CD14-positive monocyte (primary cell): Measurements from ENCODE around the gene POP4. TPM values are rescaled to one million over a fixed set of nuclear protein-coding genes. Genes with fewer than 3 reads are reported as not detected.

Experiments used
- DNase-seq, 3 donors: peaks; one replicate each; pipeline ENCODE4 v3.0.0-alpha.2; 2011 to 2022
- H2AFZ ChIP-seq: 2 replicates; pipeline ENCODE4 v1.6.0; 2012; ENCODE audit warnings: mild to moderate bottlenecking, low read depth, low read length, inconsistent platforms; ENCODE audit not compliant: insufficient read depth, poor library complexity, severe bottlenecking
- H3K27ac ChIP-seq, 2 donors: 1 replicate in 1 of 2; 2 replicates in 1 of 2; pipeline ENCODE4 v1.5.1; 2012 to 2013; ENCODE audit warnings: low read length in 2 of 2, control low read depth in 1 of 2, inconsistent platforms in 1 of 2, low read depth in 1 of 2, mild to moderate bottlenecking in 1 of 2
- H3K27me3 ChIP-seq, 2 donors: one replicate each; pipeline versions ENCODE4 v1.6.0 to v1.6.1; 2011 to 2013; ENCODE audit warnings: low read length in 2 of 2; ENCODE audit not compliant: control insufficient read depth in 2 of 2, insufficient read depth in 2 of 2
- H3K36me3 ChIP-seq, 2 donors: replicated peaks in 1 of 2; 1 replicate in 1 of 2; 2 replicates in 1 of 2; pipeline versions ENCODE4 v1.5.1 to v1.6.1; 2012 to 2013; ENCODE audit warnings: low read length in 2 of 2, control low read depth in 1 of 2, inconsistent platforms in 1 of 2, mild to moderate bottlenecking in 1 of 2; ENCODE audit not compliant: insufficient read depth in 2 of 2, control insufficient read depth in 1 of 2
- H3K4me1 ChIP-seq, 2 donors: 1 replicate in 1 of 2; 2 replicates in 1 of 2; pipeline versions ENCODE4 v1.5.1 to v1.6.1; 2012 to 2013; ENCODE audit warnings: low read length in 2 of 2, control low read depth in 1 of 2, inconsistent platforms in 1 of 2, mild to moderate bottlenecking in 1 of 2, moderate library complexity in 1 of 2; ENCODE audit not compliant: insufficient read depth in 2 of 2, control insufficient read depth in 1 of 2
- H3K4me2 ChIP-seq: replicated peaks from 2 replicates; pipeline ENCODE3; 2012; ENCODE audit warnings: low read length, moderate library complexity, mild to moderate bottlenecking; ENCODE audit not compliant: poor library complexity, severe bottlenecking; ENCODE audit errors: extremely low read depth
- H3K4me3 ChIP-seq, 3 experiments: fragments of 200-600 bp in 1 of 3; sonication (generic) in 1 of 3; replicated peaks in 1 of 3; 1 replicate in 2 of 3; 2 replicates in 1 of 3; pipeline ENCODE4 v1.5.1; 2011 to 2013; ENCODE audit warnings: low read length in 3 of 3, mild to moderate bottlenecking in 3 of 3, control low read depth in 2 of 3, low read depth in 2 of 3, inconsistent platforms in 1 of 3, moderate library complexity in 1 of 3
- H3K79me2 ChIP-seq: 2 replicates; pipeline ENCODE4 v1.6.0; 2012; ENCODE audit warnings: mild to moderate bottlenecking, control low read depth, inconsistent platforms, low read length, moderate library complexity; ENCODE audit not compliant: insufficient read depth
- H3K9ac ChIP-seq: 2 replicates; pipeline ENCODE4 v1.6.0; 2017; ENCODE audit warnings: low read length, mild to moderate bottlenecking; ENCODE audit not compliant: insufficient read depth, poor library complexity, severe bottlenecking
- H3K9me3 ChIP-seq, 2 donors: replicated peaks in 1 of 2; 1 replicate in 1 of 2; 2 replicates in 1 of 2; pipeline versions ENCODE4 v1.5.1 to v1.6.1; 2012 to 2013; ENCODE audit warnings: low read length in 2 of 2, control low read depth in 1 of 2; ENCODE audit not compliant: control insufficient read depth in 1 of 2, insufficient read depth in 1 of 2
- H4K20me1 ChIP-seq: 2 replicates; pipeline ENCODE4 v1.6.0; 2012; ENCODE audit warnings: mild to moderate bottlenecking, low read length, control low read depth, moderate library complexity; ENCODE audit not compliant: insufficient read depth
- H3K27ac Mint-ChIP-seq, 7 donors: one replicate each; pipeline ENCODE4 v1.8.0; 2020; ENCODE audit warnings: mild to moderate bottlenecking in 7 of 7, mixed read lengths in 7 of 7, moderate library complexity in 6 of 7, inconsistent platforms in 2 of 7
- H3K27me3 Mint-ChIP-seq, 3 donors: one replicate each; pipeline ENCODE4 v1.8.0; 2021 to 2022; ENCODE audit warnings: low read depth in 3 of 3, mild to moderate bottlenecking in 3 of 3, mixed read lengths in 3 of 3, moderate library complexity in 3 of 3, inconsistent platforms in 1 of 3
- H3K36me3 Mint-ChIP-seq, 2 donors: one replicate each; pipeline ENCODE4 v1.8.0; 2020; ENCODE audit warnings: mixed read lengths in 2 of 2, inconsistent platforms in 1 of 2, mild to moderate bottlenecking in 1 of 2
- H3K4me1 Mint-ChIP-seq: one replicate; pipeline ENCODE4 v1.8.0; 2020; ENCODE audit warnings: mild to moderate bottlenecking, mixed read lengths
- H3K4me3 Mint-ChIP-seq, 2 donors: one replicate each; pipeline ENCODE4 v1.8.0; 2020; ENCODE audit warnings: mild to moderate bottlenecking in 2 of 2, mixed read lengths in 2 of 2, moderate library complexity in 1 of 2
- H3K9me3 Mint-ChIP-seq, 7 donors: one replicate each; pipeline ENCODE4 v1.8.0; 2020 to 2022; ENCODE audit warnings: mixed read lengths in 7 of 7, mild to moderate bottlenecking in 6 of 7, moderate library complexity in 6 of 7, inconsistent platforms in 2 of 7
- WGBS: methylation state at CpG from one replicate; pipeline ENCODE4 v1.1.5; 2013; ENCODE audit warnings: missing lambda C conversion rate; ENCODE audit not compliant: insufficient coverage; 5-methylcytosine and 5-hydroxymethylcytosine counted together
- intact Hi-C, 2 donors: fragments of 100-400 bp; cut with micrococcal nuclease; formaldehyde crosslinking; loops; one replicate each; pipeline versions ENCODE4 v1.15.0 to v1.15.1; 2023
- polyA plus RNA-seq, 3 donors: library from polyadenylated mRNA; depleted of rRNA in 1 of 3; unstranded in 2 of 3; stranded (reverse) in 1 of 3; fragments of 300-500 nt in 2 of 3; fragments of >200 nt in 1 of 3; fragmentation: Illumina TruSeq in 2 of 3; gene quantifications; 1 replicate in 2 of 3; 2 replicates in 1 of 3; pipeline ENCODE4 v1.2.3, GENCODE V29; 2012 to 2021
- TF ChIP-seq, protein P1 (sequence below): fragments of 200-600 bp; IDR thresholded peaks from one replicate; pipeline ENCODE4 v1.8.0; 2022; ENCODE audit warnings: antibody characterized with exemption, mild to moderate bottlenecking

The POP4 gene
- polyA plus RNA-seq, 3 donors = 49.9 to 162 (median 161) TPM

GRCh38 chr19:29616541-29616940 is 10.5 kb downstream of the POP4 start:
- Mint-ChIP-seq H3K27me3 (peaks cover 5 to 9% (median 8%) of the 10 kb centered on the region in 3 donors), H3K27ac (peak overlapping the region in 3 of 7 donors; percentile 42 to 47 (median 46)), H3K4me3 (no peak overlapping the region), H3K9me3 (no peaks in the 10 kb centered on the region), H3K36me3 (peaks cover 44 to 50% of the 10 kb centered on the region in 2 donors), H3K4me1 (peaks cover 5% of the 10 kb centered on the region)
- H3K27me3 ChIP-seq = no peaks in the 10 kb centered on the region
- no peak overlapping the region for H2AFZ ChIP-seq
- H3K9ac ChIP-seq = no peak overlapping the region
- H3K9me3 ChIP-seq = no peaks in the 10 kb centered on the region
- intact Hi-C loops = no loop called here
- H3K36me3 ChIP-seq = peaks cover 44 to 54% of the 10 kb centered on the region in 2 donors
- no peaks in the 10 kb centered on the region for H3K79me2 ChIP-seq
- H3K27ac ChIP-seq = no peak overlapping the region
- no peak overlapping the region for H3K4me2 ChIP-seq
- TF ChIP-seq, protein P1, sequence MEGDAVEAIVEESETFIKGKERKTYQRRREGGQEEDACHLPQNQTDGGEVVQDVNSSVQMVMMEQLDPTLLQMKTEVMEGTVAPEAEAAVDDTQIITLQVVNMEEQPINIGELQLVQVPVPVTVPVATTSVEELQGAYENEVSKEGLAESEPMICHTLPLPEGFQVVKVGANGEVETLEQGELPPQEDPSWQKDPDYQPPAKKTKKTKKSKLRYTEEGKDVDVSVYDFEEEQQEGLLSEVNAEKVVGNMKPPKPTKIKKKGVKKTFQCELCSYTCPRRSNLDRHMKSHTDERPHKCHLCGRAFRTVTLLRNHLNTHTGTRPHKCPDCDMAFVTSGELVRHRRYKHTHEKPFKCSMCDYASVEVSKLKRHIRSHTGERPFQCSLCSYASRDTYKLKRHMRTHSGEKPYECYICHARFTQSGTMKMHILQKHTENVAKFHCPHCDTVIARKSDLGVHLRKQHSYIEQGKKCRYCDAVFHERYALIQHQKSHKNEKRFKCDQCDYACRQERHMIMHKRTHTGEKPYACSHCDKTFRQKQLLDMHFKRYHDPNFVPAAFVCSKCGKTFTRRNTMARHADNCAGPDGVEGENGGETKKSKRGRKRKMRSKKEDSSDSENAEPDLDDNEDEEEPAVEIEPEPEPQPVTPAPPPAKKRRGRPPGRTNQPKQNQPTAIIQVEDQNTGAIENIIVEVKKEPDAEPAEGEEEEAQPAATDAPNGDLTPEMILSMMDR = no peak
- 91% methylated on average over 14 of the region's 16 CpGs for WGBS
- no peaks in the 10 kb centered on the region for H4K20me1 ChIP-seq
- no peaks in the 10 kb centered on the region for H3K4me1 ChIP-seq
- H3K4me3 ChIP-seq = no peak overlapping the region
- no peak for DNase-seq

- H3K4me3 Mint-ChIP-seq = no peak overlapping the region
- H3K27me3 Mint-ChIP-seq = peaks cover 5 to 13% (median 9%) of the 10 kb centered on the region in 3 donors
- H3K4me3 ChIP-seq = no peak overlapping the region
- no peaks in the 10 kb centered on the region for H3K9me3 Mint-ChIP-seq
- H3K4me1 ChIP-seq = no peaks in the 10 kb centered on the region
- H4K20me1 ChIP-seq = no peaks in the 10 kb centered on the region
- WGBS = 94% methylated on average over 11 of the region's 16 CpGs
- DNase-seq = no peak
- H3K27ac Mint-ChIP-seq = peak overlapping the region in 2 of 7 donors; percentile 50 to 57
- intact Hi-C loops = no loop called here
- H3K27me3 ChIP-seq = no peaks in the 10 kb centered on the region
- no peak overlapping the region for H3K27ac ChIP-seq
- H3K4me2 ChIP-seq = no peak overlapping the region
- TF ChIP-seq, protein P1 = no peak
- H2AFZ ChIP-seq = no peak overlapping the region
- peaks cover 34 to 39% of the 10 kb centered on the region in 2 donors for H3K36me3 Mint-ChIP-seq
- no peak overlapping the region for H3K9ac ChIP-seq
- no peaks in the 10 kb centered on the region for H3K79me2 ChIP-seq
- H3K4me1 Mint-ChIP-seq = peaks cover 5% of the 10 kb centered on the region
- H3K9me3 ChIP-seq = no peaks in the 10 kb centered on the region
- peaks cover 33 to 43% of the 10 kb centered on the region in 2 donors for H3K36me3 ChIP-seq
Observed at GRCh38 chr19:29617366-29618266, 11.5 kb downstream of the POP4 start.
